Measurements from ENCODE around the gene DOCK3.
A peak's percentile ranks its signal among the peaks of the same experiment; 100 is the strongest.
"Not testable (repeated sequence)": the region's sequence is repeated elsewhere in the genome, so short reads cannot be mapped to it uniquely, and the experiment has no call there.

DOCK3 gene

DNA sequence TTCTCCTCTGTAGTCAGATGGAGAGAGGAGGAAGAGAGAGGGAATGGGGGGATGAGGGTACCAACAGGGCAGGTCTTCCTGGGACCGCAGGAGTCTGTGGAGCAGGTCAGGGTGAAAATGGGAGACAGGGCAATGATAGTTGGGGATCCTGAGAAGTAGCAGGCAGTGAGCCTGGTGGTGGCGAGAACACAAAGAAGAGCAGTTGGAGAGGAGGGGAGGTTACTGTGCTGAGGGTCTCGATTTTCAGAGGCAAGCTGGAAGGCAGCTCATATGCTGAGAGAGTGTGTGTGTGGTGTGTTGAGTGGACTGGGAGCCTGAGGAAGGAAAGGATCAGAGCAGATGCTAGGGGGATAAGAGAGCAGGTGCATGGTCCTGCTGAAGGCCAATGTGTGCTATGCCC lies 2.1 kb upstream of the DOCK3 start:
- DNase-seq = no peak
- intact Hi-C loops (cut with DNase I) = loop anchor here (5.0 kb wide), 1 partner anchor 50 kb away; no protein-coding TSS in a partner anchor

DNA sequence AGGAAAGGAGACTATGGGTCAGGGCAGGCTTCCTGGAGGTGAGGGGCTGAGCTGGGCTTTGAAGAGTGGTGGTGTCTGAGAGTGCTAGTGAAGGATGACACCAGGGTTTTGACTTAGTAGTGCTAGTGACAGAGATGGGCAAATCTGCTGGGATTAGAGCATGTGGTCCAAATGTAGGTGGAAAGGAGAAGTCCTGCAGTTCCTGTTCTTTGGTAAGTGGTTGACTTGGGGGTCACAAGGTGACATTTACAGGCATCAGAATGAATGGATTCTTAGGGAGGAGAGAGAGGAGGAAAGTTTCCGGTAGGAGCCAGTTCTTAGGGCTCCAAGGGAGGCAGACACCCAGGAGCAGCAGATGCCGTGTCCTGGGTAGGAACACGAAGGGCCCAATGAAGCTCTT lies 796 bp upstream of the DOCK3 start:
- DNase-seq = no peak
- intact Hi-C loops (cut with DNase I) = loop anchor here (5.0 kb wide), 1 partner anchor 52 kb away; no protein-coding TSS in a partner anchor

DNA sequence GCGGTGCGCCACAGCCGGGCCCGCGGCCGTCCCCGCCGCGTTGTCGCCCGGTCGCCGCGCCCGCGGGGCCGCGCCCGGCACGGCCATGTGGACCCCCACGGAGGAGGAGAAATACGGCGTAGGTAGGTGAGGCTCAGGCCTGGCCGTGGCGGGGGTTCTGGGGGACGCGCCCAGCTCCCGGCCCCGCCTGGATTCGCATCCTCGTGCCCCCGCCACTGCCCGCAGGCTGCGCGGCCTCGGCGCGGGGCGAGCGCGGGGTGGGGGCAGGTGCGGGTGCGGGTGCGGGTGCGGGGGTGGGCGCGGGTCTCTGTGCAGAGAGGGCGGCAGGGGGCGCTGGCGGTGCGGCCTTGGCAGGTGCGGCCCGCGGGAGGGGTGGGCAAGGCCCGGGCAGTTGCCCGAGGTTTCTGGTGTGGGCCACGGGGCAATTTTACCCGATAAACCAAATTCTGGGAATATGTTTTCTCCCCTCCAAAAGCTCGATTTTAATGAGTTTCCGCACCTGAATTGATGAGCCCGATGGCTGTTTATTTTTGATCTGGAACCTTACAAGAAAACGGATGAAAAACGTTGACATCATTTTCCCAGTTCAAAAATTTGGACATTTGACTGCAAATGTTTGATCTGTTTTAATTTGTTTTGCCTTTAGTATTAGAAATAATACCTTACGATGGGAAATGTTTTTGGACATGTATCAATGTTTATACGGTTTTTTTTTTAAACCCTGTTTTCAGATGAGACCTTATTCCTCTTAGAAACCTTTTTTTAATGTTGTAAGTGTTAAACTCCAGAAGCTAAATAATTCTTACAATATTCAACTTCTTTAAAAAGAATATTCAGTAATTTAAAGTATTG lies 678 bp downstream of the DOCK3 start:
- intact Hi-C loops (cut with DNase I) = no loop called here

DNA sequence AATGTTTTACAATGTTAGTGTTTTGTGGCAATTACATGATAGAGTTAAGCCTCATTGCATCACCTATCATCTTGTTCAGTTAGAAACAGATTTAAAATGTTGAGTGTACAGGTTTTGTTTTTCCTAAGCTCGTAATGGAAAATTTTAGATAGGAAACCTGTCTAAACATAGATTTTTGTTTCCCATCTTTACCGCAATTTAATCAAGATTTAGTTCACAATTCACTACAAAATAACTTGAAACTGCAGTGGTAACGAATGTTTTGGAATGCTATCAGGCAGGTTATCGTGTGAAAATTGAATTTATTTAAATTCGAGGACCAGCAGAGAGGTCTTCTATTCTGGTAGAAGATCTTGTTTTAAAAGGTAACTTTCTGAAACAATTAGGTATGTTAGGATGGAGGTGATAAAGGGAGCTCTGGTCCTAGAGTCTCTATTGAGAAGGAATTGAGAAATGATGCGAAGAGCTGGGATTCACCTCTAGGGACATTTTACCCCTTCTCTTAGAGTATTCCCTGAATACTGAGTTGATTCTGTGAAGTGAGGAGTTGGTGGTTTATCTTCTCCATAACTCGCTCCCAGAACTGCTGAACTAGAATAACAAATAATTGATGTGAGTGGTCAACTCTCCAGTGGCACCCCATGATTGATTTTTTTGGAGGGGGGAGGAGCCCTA lies 1.4 kb downstream of the DOCK3 start:
- no peak for DNase-seq
- intact Hi-C loops (cut with DNase I) = no loop called here

More for the DNA sequence above, 678 bp downstream of the DOCK3 start:
- DNase-seq = peak; percentile 67 to 97 (median 82)

DNA sequence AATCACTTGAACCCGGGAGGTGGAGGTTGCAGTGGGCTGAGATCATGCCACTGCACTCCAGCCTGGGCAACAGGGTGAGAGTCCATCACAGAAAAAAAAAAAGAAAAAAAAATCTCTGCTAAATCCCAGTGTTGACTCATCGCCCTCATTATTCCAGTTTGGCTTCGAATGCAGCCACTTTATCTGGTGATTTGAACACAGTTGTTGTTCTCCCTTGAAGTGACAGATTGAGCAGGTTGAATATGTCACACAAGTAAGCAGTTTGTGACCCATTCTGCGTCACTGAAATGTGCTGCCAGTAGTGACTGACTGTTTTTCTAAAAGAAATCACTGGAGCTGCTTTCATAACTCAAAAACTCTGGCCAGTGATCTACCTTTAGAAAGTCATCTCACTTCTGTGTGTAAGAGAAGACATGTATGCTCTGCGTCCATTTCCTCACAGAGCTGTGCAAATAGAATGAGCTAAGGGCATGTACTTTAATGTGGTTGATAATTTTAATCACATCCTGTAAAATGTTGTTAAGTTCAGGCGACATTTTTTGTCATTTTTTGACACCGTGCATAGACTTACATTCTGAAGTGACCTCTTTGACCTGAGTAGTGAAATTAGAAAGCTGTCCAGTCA lies 12.5 kb downstream of the DOCK3 start:
- intact Hi-C loops (cut with DNase I) = no loop called here
- no peak for DNase-seq

DNA sequence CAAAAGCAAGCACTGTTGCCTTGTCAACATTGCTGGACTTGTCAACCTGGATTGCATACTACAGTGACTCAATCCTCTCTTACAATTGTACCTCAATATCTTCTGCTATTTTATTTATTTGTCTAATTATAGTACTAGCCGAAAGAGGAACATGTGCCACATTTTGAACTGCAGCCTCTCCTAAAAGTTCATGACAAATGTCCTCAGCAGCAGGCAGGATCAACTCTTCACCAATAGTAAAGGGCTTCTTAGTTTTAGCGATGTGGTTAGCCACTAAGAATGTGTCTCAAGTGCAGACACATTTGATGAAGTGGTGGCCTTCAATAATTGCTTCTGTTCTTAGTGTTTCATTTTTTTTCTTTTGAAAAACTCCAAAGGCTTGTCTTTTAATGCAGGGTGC lies 13.2 kb downstream of the DOCK3 start:
- DNase-seq = no peak
- intact Hi-C loops (cut with DNase I) = no loop called here

DNA sequence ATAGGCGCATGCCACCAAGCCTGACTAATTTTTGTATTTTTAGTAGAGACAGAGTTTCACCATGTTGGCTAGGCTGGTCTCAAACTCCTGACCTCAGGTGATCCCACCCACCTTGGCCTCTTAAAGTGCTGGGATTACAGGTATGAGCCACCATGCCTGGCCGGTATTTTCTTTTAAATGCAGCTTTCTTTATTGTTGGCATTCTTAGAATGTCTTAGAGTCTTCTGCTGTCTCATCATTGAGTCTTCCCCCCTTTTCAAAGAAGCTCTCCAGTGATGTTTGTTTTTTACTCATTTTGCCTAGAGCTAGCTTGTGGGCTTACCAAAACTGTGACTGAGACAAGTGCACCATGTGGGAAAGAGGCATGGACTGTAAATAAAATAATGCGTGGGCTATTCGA lies 13.9 kb downstream of the DOCK3 start:
- DNase-seq; intact Hi-C loops (cut with DNase I): not testable (repeated sequence)

DNA sequence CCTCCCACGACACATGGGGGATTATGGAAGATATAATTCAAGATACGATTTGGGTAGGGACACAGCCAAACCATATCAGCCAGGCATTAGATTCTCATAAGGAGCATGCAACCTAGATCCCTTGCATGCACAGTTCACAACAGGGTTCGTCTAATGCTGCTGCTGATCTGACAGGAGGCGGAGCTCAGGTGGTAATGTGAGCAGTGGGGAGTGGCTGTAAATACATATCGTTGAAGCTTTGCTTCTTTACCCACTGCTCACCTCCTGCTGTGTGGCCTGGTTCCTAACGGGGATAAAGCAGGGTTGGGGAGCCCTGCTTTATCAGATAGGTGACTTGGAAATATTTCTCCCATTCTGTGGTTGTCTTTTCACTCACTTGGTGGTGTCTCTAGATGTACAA lies 14.8 kb downstream of the DOCK3 start:
- DNase-seq = no peak
- intact Hi-C loops (cut with DNase I) = no loop called here

DNA sequence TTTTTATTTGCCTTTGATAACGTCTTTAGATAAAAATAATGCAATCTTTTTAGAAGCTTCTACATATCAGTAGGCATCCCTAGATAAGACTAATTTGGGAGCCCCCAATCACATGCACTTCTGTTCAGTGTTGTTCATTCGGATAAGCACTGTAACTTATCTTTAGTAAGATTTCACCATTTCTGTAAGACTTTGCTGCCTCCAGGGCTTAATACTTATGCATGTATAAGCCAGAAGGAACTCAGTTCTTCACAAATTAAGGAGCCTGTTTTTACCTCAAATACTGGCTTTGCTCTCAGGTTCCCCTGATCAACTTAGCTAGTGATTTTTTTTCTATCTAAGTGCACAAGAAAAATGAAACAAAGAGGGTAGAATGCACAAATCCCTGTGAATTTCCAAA lies 20.3 kb downstream of the DOCK3 start:
- no peak for DNase-seq

DNA sequence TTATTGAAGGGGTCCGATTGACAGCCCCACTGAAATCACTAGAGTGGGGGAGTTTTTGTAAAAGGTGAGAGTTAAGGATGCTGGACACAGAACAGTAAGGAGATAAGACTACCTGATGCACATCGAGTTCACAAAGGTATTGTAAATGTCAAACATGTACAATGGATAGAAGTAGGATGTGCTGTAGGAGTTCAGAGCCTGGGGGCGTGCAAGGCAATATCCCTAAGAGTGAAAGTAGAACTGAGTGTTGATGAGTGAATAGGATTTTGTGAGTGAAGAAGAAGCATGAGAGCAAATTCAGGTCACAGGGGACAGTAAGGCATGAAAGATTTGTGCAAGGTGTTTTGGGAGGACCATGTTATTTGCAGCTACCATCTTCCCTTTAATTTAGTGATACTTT lies 21.5 kb downstream of the DOCK3 start:
- DNase-seq = no peak
- intact Hi-C loops (cut with DNase I) = no loop called here

More for the DNA sequence above, 20.3 kb downstream of the DOCK3 start:
- intact Hi-C loops (cut with DNase I) = no loop called here

DNA sequence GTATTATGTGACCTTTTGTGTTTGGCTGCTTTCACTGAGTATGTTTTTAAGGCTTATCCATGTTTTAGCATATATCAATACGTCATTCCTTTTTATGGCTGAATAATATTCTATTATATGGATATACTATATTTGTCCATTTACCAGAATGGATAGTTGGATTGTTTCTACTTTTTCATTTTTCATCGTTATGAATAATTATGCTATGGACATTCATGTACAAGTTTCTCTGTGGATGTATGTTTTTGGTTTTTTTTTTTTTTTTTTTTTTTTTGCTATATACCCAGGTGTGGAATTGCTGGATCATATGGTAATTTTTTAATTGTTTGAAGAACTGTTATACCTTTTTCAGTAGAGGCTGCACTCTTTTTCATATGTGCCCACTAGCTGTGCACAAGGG lies 23.5 kb downstream of the DOCK3 start:
- intact Hi-C loops (cut with DNase I) = no loop called here
- DNase-seq = no peak

DNA sequence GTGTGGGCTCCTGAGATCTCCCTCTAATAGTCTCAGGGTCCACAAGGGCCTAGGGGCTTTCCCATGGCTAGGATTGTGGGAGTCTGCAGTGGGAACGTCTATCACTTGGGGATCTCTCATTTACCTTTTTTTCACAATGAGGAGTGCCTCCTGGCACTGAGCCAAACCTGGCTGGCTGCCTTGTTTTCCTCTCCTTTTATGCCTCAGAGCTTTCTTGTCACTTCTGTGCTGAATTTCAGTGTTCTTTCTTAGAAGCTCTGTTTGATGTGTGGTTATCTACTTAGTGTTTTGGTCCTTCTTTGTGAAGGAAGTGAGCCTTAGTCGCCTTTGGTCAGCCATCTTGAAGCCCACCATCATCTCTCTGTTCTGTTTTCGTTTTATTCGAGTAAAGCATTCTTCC lies 33.9 kb downstream of the DOCK3 start:
- peak in 8 of 10 donors; percentile 16 to 87 (median 43) for DNase-seq
- intact Hi-C loops (cut with DNase I) = no loop called here

DNA sequence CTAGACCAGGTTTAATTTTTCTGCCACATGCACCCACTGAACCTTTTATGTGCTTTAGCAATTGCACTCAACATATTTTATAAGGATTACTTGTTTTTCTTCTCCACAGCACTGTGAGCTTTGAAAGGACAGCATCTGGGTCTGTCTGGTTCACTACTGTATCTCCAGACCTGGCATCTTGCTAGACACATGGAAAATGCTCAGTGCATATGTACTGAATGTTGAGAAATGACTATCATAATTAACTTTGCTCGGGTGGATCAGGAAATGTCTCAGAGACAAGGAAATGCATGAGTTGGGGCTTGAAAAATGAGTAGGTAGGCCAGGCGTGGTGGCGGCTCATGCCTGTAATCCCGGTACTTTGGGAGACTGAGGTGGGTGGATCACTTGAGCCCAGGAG lies 40.2 kb downstream of the DOCK3 start:
- intact Hi-C loops (cut with DNase I) = no loop called here
- peak in 1 of 10 donors; percentile 19 for DNase-seq

DNA sequence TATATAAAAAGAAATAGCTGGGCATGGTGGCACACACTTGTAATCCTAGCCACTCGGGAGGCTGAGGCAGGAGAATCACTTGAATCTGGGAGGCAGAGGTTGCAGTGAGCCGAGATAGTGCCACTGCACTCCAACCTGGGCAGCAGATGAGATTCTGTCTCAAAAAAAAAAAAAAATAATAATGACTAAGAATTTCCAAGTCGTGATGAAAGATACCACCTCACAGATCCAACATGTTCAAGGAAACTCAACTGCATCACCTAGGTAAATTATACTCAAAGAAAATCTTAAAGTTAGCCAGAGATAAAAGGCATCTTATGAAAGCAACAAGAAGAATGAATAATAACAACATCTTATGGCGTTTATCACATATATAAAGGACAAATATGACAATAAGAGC lies 50.1 kb downstream of the DOCK3 start:
- DNase-seq = no peak
- intact Hi-C loops (cut with DNase I) = no loop called here

DNA sequence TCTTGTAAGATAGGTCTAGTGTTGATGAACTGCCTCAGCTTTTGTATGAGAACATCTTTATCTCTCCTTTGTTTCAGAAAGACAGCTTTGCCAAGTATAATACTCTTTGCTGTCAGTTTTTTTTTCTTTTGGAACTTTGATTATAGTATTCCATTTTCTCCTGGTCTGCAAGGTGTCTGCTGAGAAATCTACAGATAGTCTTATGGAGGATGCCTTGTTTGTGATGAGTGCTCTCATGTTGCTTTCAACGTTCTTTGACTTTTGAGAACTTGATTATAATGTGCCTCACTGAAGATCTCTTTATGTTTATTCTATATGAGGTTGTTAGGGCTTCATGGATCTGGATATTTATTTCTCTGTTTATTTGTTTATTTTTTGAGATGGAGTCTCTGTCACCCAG lies 60.3 kb downstream of the DOCK3 start:
- intact Hi-C loops (cut with DNase I) = no loop called here
- no peak for DNase-seq

DNA sequence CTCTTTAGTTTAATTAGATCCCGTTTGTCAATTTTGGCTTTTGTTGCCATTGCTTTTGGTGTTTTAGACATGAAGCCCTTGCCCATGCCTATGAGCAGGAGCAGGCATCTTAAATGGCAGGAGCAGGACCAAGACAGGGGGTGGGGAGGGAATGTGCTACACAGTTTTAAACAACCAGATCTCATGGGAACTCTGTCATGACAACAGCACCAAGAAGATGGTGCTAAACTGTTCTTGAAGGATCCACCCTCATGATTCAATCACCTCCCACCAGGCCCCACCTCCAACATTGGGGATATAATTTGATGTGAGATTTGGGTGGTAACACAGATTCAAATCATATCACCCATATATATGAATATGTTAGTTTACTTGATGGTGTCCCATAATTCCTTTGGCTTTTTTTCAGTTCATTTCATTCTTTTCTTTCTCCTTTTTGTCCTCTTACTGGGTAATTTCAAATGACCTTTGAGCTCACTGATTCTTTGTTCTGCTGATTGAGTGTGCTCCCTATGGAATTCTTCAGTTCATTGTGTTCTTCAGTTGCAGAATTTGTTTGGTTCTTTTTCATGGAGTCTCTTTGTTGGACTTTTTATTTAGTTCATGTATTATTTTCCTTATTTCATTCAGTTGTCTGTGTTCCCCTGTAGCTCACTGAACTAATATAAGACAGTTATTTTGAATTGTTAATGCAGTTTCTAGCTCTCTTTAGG lies 62.6 kb downstream of the DOCK3 start:
- DNase-seq = no peak
- intact Hi-C loops (cut with DNase I) = no loop called here

DNA sequence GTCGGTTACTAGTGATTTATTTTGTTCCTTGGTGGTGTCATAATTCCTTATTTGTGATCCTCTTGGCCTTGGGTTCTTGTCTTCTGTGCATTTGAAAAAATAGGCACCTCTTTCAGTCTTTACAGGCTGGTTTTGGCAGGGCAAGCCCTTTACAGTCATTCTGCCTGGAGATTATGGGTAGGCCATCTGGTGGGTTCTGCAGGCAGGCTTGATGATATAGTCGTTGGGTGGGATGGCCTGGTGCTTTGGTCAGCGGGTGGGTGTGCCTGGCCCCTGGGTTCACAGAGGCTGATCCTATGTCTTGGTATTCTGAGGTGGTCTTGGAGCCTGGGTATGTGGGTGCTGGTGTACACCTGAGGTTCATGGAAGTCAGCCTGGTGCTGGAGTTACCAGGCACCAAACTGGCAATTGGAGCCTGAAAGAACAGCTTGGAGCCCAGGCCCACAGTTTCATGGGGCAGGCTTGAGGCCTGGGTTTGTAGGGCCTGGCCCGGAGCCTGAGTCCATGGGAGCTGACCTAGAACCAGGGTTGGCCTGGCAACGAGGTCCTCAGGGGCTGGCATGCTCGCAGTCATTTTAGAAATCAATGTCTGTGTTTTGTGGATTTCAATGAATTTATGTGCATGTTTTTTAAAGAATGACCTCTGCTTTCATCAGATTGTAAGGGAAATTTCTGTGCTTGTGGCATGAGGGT lies 63.3 kb downstream of the DOCK3 start:
- intact Hi-C loops (cut with DNase I) = no loop called here
- peak in 5 of 10 donors; percentile 8 to 81 (median 69) for DNase-seq

DNA sequence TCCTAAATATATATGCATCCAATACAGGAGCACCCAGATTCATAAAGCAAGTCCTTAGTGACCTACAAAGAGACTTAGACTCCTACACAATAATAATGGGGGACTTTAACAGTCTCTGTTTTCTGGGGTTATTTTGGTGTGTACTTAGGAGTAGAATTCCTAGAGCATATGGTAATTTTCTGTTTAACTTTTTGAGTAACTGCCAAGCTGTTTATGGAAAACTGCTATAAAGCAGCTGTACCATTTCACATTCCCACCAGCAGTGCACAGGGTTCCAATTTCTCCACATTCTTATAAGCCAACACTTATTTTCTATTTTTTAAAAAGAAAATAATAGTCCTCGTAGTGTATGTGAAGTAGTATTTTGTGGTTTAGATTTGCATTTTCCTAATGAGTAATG lies 68.9 kb downstream of the DOCK3 start:
- DNase-seq = no peak
- intact Hi-C loops (cut with DNase I) = no loop called here

DNA sequence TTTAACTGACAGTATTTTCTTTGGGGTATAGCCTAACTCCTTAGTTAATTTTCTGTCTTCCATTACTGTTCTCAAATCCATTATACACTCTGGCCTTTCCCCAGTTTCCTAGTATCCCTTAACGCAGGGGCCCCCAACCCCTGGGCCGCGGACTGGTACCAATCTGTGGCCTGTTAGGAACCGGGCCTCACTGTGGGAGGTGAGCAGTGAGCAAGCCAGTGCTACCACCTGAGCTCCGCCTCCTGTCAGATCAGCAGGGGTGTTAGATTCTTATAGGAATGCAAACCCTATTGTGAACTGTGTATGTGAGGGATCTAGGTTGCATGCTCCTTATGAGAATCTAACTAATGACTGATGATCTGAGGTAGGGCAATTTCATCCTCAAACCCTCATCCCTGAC lies 75.1 kb downstream of the DOCK3 start:
- intact Hi-C loops (cut with DNase I) = no loop called here
- DNase-seq = peak in 1 of 10 donors; percentile 75

DNA sequence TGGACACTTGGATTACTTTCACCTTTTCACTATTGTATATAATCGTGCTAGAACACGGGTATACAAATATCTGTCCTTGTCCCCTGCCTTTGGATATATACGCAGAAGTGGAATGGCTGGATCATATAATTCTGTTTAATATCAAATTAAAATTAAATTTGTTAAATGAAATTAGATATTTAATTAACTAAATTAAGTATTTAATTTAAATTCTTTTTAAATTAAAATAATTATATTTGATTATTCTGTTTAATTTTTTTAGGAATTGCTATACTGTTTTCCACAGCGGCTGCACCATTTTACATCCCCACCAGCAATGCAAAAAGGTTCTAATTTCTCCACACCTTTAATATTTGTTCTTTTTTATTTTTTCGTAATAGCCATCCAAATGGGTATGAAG lies 84.3 kb downstream of the DOCK3 start:
- no peak for DNase-seq
- intact Hi-C loops (cut with DNase I) = no loop called here

Data from posterior cingulate gyrus (tissue), 11 donors.